NOMO-1 treated with DMSO at 0.1 percent for 48 hours (cell line): ENCODE results near the gene CD99L2.
"Not testable (repeated sequence)": the region's sequence is repeated elsewhere in the genome, so short reads cannot be mapped to it uniquely, and the experiment has no call there.

Source experiments
- DNase-seq: peaks from one replicate; lab custom pipeline; 2025; ENCODE audit not compliant: unreplicated experiment; lab: John Stamatoyannopoulos, UW

The CD99L2 gene

GRCh38 chrX:150897421-150898320 is 797 bp downstream of the CD99L2 start:
- DNase-seq: no peak

GRCh38 chrX:150896632-150897031 is 1.8 kb downstream of the CD99L2 start:
- no peak for DNase-seq

- no peak for DNase-seq
These were observed 4.5 kb downstream of the CD99L2 start for GRCh38 chrX:150893936-150894335.

- DNase-seq: no peak
These were observed 9.3 kb downstream of the CD99L2 start for GRCh38 chrX:150889131-150889530.

- DNase-seq: no peak
These were observed 10.5 kb downstream of the CD99L2 start for GRCh38 chrX:150887906-150888465.

- not testable (repeated sequence) for DNase-seq
These were observed 11.2 kb downstream of the CD99L2 start for GRCh38 chrX:150887268-150887667.

GRCh38 chrX:150886381-150886780 is 12.1 kb downstream of the CD99L2 start:
- DNase-seq: no peak

- DNase-seq: no peak
These were observed 17.7 kb downstream of the CD99L2 start for GRCh38 chrX:150880808-150881165.

- no peak for DNase-seq
These were observed 18.3 kb downstream of the CD99L2 start for GRCh38 chrX:150879855-150880807.

GRCh38 chrX:150875621-150876020 is 22.8 kb downstream of the CD99L2 start:
- not testable (repeated sequence) for DNase-seq

- DNase-seq: no peak
These were observed 24.0 kb downstream of the CD99L2 start for GRCh38 chrX:150874448-150874847.

GRCh38 chrX:150873616-150874015 is 24.9 kb downstream of the CD99L2 start:
- no peak for DNase-seq

GRCh38 chrX:150872773-150873336 is 25.6 kb downstream of the CD99L2 start:
- DNase-seq: no peak

GRCh38 chrX:150871341-150871811 is 27.1 kb downstream of the CD99L2 start:
- DNase-seq: no peak

- no peak for DNase-seq
These were observed 27.8 kb downstream of the CD99L2 start for GRCh38 chrX:150870487-150871340.

GRCh38 chrX:150870029-150870428 is 28.4 kb downstream of the CD99L2 start:
- no peak for DNase-seq

GRCh38 chrX:150869450-150869849 is 29.0 kb downstream of the CD99L2 start:
- DNase-seq: no peak

GRCh38 chrX:150868625-150869024 is 29.8 kb downstream of the CD99L2 start:
- DNase-seq: no peak

- DNase-seq: no peak
These were observed 34.3 kb downstream of the CD99L2 start for GRCh38 chrX:150864127-150864526.

GRCh38 chrX:150863191-150863590 is 35.3 kb downstream of the CD99L2 start:
- DNase-seq: no peak
